Activated CD8-positive, alpha-beta memory T cell treated with anti-CD3 and anti-CD28 coated beads for 4 hours (primary cell): Measurements from ENCODE around the gene XRCC2.
A peak's percentile ranks its signal among the peaks of the same experiment; 100 is the strongest.
"Not testable (repeated sequence)": the region's sequence is repeated elsewhere in the genome, so short reads cannot be mapped to it uniquely, and the experiment has no call there.

Source experiments
- DNase-seq, 2 donors: peaks; one replicate each; pipeline ENCODE4 v3.0.0-alpha.2; 2020; ENCODE audit warnings: low read depth in 2 of 2

The XRCC2 gene

GRCh38 chr7:152675759-152676636, at the start of gene XRCC2:
Gene XRCC2 (minus strand): TSS chr7:152676141. CDS start chr7:152676079, 62 bp downstream.
- DNase-seq, result peak; percentile 87 to 92

DNA sequence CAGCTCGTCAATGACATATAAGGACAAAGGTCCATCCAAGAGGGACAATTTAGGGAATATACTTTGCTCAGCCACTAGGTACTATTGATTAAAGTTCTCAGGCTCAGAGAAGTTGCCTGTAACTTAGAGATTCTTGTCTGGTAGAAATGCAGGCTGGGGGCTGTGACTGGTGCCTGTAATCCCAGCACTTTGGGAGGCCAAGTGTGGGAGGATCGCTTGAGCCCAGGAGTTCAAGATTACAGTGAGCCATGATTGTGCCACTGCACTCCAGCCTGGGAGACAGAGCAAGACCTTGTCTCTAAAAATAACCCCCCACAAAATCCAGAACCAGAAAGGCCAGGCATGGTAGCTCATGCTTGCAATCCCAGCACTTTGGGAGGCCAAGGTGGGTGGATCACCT, 47.4 kb upstream of the XRCC2 start:
- no peak for DNase-seq

DNA sequence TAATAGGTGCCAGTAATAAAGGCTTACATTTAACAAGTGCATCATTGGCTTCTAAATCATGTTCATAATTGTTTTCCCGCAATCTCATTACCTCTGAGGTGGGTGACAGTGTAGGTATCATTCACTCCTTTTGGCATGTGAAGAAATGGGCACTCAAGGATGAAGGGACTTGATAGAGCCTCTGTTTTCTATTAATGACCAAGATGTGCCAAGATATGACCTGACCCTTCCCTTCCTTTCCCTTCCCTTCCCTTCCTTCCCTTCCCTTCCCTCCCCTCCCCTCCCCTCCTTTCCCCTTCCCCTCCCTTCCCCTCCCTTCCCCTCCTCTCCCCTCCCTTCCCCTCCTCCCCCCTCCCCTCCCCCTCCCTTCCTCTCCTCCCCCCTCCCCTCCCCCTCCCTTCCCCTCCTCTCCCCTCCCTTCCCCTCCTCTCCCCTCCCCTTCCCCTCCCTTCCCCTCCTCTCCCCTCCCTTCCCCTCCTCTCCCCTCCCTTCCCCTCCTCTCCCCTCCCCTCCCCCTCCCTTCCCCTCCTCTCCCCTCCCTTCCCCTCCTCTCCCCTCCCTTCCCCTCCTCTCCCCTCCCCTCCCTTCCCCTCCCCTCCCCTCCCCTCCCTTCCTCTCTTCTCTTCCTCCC, 36.6 kb upstream of the XRCC2 start:
- not testable (repeated sequence) for DNase-seq

- DNase-seq, result no peak
These were observed 35.6 kb upstream of the XRCC2 start for GRCh38 chr7:152711444-152711944.

- no peak for DNase-seq
These were observed 34.2 kb upstream of the XRCC2 start for GRCh38 chr7:152710153-152710442.

DNA sequence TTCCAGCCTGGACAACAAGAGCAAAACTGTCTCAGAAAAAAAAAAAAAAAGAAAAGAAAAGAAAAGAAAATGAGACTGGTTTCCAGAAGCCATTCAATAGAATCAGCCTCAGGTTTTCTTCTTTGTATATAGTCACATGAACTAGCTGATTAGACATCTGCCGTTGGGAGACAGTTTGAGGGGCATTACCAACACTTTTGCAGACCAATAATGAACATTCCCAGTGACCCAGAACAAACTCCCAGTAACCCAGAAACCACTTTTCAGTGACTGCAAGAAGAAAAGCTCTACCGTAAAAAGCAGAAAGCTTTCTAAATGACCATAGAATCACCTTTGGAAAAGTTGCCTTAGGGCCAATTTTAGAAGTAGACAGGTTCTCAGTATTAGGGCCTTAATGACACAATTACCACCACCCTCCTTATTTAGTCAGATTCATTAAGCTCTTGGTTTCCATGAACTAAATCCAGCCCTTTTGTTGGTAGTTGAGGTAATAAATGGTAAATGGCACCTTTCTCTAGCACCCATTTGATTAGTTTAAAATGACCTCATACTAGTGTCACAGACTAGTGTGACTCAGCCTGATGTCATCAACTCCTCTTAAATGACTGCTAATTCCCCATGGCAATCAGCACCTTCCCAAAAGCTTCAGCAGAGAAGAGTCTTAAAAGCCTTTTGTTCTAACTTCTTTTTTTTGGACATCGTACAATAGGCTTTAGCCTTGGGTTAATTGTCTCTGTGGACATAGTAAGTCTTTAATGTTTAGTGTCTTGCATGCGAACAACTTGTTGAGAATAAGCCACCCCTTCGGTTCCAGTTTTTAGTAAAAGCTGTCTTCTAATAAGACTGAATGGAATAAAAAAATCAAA, 33.6 kb upstream of the XRCC2 start:
- DNase-seq, result no peak

DNA sequence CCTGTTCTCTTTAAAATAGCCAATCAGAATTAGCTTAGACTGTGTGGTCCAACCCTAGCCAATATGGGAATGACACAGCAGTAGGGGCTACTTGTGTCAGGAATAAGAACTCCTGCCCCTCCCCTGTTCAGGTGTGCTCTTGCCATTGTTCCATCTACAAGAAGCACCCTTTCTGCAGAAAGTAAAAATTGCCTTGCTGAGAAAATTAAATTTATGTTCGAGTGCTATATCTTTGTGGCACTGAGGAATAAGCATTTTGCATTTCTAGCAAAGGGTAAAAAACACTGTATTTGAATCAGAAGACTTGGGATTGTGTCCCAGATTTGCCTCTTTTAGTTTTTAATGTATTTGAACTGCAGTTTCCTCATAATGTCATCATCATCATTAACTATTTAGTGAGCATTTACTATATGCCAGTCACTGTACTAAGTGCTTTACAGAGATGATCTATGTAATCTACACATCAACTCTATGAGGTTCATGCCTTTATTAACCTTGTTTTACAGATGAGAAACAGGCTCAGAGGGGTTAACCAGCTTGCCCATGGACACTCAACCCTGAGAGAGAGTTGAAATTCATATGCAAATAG, 28.9 kb upstream of the XRCC2 start:
- DNase-seq, result no peak

GRCh38 chr7:152699079-152699478, 23.1 kb upstream of the XRCC2 start:
- no peak for DNase-seq

GRCh38 chr7:152697268-152697974, 21.5 kb upstream of the XRCC2 start:
- not testable (repeated sequence) for DNase-seq

GRCh38 chr7:152692196-152692595, 16.3 kb upstream of the XRCC2 start:
- DNase-seq, result not testable (repeated sequence)

- DNase-seq, result no peak
These were observed 7.4 kb upstream of the XRCC2 start for GRCh38 chr7:152683297-152683696.

- no peak for DNase-seq
These were observed 2.1 kb upstream of the XRCC2 start for GRCh38 chr7:152677808-152678670.

DNA sequence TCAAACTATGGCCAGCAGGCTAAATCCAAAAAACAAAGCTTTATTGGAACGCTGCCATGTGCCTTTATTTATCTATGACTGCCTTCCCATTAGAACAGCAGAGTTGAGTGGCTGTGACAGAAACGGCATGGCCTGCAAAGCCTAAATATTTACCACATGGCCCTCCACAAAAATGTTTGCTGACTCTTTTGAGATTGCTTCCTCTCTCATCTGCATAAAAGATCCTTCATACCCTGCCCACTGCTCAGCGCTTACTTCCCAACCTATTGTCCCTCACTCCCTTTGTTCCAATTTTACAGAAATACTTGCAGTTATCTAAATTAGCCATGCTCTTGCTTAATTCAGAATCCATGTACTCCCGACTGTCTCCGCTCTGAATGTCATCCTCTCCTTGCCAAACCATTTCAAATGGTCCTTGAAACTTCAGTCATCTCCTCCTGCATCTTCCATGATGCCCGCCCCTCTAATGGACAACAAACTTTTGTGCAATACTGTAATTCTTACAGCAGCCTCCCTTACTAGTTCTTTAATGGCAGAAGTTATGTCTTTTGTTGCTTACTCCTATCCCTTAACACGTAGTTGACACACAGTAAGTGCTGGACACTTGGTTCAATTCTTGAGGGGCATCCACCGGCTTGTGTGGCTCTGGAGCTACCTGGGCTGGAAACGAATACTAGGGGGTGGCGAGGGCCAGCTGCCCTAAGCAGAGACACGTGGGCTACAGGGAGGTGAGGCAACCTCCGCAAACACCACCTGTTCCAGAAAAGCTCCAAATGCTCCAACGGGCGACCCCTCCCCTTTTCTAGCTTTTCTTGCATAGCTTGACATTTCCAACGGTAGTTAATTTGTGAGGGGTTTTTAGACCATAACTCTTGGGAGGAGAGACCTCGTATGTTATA, 832 bp downstream of the XRCC2 start:
- DNase-seq, result no peak

DNA sequence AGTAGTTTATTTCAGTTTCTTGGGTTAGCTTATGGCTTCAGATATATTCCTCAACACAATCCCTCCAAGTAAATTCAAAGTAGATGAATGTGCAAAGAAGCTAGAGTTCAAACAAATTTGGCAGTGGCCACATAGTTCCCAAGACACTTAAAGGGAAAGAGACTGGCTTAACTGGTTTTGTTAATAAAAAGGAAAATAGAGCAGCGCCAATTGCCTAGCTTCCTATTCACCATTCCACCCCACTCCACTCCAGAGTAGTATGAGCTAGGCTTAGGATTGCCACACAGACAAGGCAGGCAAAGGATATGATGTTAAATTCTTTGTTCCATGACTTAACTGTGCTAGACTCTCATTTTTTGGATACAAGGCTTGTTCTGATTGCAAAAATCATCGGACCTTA, 2.0 kb downstream of the XRCC2 start:
- no peak for DNase-seq

DNA sequence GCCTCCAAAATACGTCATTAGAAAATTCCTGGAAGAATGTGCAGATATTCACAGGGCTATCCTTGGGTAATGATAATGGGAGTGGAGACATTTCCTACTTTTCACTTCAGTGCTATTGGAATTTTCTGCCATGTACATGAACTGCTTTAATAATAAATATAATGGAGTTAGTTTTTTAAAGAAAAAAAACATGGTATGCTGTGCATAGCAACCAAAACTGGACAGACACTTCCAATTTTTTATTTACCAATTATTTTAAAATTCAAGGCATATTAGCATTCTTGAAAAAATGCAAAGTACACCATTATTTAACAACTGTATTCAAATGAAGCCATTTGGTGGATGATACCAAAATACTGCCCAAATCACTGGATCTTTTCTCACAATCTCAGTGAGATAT, 3.3 kb downstream of the XRCC2 start:
- no peak for DNase-seq

- no peak for DNase-seq
These were observed 6.2 kb downstream of the XRCC2 start for GRCh38 chr7:152669758-152670157.

GRCh38 chr7:152668975-152669374, 7.0 kb downstream of the XRCC2 start:
- DNase-seq, result no peak

- DNase-seq, result no peak
These were observed 8.0 kb downstream of the XRCC2 start for GRCh38 chr7:152667958-152668357.

DNA sequence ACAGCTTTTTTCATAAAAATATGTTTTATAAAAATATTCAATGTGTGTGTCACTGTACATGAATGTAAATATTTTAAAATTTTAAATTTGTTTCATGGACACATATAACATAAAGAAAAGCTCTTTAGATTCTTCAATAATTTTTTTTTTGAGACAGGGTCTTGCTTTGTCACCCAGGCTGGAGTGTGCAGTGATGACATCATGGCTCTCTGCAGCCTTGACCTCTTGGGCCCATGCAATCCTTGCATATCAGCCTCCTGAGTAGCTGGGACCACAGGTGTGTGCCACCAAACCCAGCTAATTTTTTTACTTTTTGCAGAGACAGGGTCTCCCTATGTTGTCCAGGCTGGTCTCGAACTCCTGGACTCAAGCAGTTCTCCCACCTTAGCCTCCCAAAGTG, 9.9 kb downstream of the XRCC2 start:
- no peak for DNase-seq
